Measurements from ENCODE around the gene CAP1. TPM values are rescaled to one million over a fixed set of nuclear protein-coding genes. Genes with fewer than 3 reads are reported as not detected.

CAP1 gene
- total and polyA plus RNA-seq, 2 donors (not counting 3 experiments of a cell fraction or from before 2014, with no cell fraction given) = 191 to 427 TPM

DNA sequence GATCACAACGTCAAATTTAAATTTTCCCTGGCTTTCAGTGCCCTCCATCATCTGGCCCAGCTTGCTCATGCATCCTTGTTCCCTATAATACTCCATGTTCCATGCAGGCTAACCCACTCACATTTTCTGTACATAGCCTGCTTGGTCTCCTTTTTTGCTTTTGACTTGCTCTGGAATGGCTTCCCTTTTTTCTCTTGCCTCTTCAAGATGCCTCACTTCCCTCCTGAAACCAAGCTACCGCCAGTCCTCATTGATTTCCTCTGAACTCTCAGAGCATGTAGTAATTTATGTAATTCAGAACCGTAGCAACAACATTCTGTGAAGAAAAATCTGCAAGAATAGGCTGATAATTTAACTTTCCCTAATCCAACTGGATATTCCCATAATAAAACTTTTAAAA is 10.3 kb downstream of the CAP1 start:
- TF ChIP-seq, protein P1, sequence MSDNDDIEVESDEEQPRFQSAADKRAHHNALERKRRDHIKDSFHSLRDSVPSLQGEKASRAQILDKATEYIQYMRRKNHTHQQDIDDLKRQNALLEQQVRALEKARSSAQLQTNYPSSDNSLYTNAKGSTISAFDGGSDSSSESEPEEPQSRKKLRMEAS (IDR thresholded peaks at IDR 0.05; ENCODE audit: insufficient read depth, insufficient read length) = no peak
- TF ChIP-seq MYC (IDR thresholded peaks at IDR 0.05; ENCODE audit: low read depth, low read length) (no peak), FOS (IDR thresholded peaks at IDR 0.05; ENCODE audit: borderline replicate concordance, insufficient read depth, low read length) (no peak), POLR2AphosphoS5 (IDR thresholded peaks at IDR 0.05; ENCODE audit: insufficient read depth, low read depth, low read length) (no peak), GATA2 (IDR thresholded peaks at IDR 0.05; ENCODE audit: insufficient read depth, insufficient read length, low read depth, low read length) (no peak), JUN (IDR thresholded peaks at IDR 0.05; ENCODE audit: borderline replicate concordance, insufficient read depth, insufficient read length, low read depth) (no peak), EZH2 (IDR thresholded peaks at IDR 0.05; ENCODE audit: borderline replicate concordance, low read depth, low read length, severe bottlenecking) (no peak), POLR2A (IDR thresholded peaks at IDR 0.05; ENCODE audit: low read depth, low read length) (no peak)
- TF ChIP-seq, protein P2, sequence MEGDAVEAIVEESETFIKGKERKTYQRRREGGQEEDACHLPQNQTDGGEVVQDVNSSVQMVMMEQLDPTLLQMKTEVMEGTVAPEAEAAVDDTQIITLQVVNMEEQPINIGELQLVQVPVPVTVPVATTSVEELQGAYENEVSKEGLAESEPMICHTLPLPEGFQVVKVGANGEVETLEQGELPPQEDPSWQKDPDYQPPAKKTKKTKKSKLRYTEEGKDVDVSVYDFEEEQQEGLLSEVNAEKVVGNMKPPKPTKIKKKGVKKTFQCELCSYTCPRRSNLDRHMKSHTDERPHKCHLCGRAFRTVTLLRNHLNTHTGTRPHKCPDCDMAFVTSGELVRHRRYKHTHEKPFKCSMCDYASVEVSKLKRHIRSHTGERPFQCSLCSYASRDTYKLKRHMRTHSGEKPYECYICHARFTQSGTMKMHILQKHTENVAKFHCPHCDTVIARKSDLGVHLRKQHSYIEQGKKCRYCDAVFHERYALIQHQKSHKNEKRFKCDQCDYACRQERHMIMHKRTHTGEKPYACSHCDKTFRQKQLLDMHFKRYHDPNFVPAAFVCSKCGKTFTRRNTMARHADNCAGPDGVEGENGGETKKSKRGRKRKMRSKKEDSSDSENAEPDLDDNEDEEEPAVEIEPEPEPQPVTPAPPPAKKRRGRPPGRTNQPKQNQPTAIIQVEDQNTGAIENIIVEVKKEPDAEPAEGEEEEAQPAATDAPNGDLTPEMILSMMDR (IDR thresholded peaks at IDR 0.05; ENCODE audit: extremely low read depth in 1 of 2, insufficient read depth in 1 of 2, low read depth in 1 of 2, low read length in 2 of 2) = no peak
- no peak overlapping the region for H3K27ac ChIP-seq (ENCODE audit: insufficient read depth, low read depth, low read length)
- H4K20me1 ChIP-seq (replicated peaks; ENCODE audit: control insufficient read depth, extremely low read depth, insufficient read depth, low read length) = no peaks in the 10 kb centered on the region
- no peaks in the 10 kb centered on the region for H3K9me1 ChIP-seq (replicated peaks; ENCODE audit: control insufficient read depth, extremely low read depth, insufficient read depth, low read length)
- H3K9me3 ChIP-seq (replicated peaks; ENCODE audit: control insufficient read depth, insufficient read depth, low read length) = no peaks in the 10 kb centered on the region
- peaks cover 95% of the 10 kb centered on the region for H3K79me2 ChIP-seq (ENCODE audit: control insufficient read depth, insufficient read depth, low read length)
- POLR2A ChIA-PET = interaction anchor here (0.6 kb wide), 1 partner anchor 49 kb away, joined by 12 read pairs; no protein-coding TSS in a partner anchor
- dilution Hi-C loops (cut with MboI; ENCODE audit: extremely low pct_ligation_motif_present, low sequenced_read_pairs) = no loop called here
- CTCF ChIA-PET = interaction anchor here (1.6 kb wide), 1 partner anchor 131 kb away, joined by 4 read pairs; no protein-coding TSS in a partner anchor
- peaks cover under 1% of the 10 kb centered on the region for H3K4me1 ChIP-seq (ENCODE audit: control insufficient read depth, extremely low read depth, insufficient read depth, low read length)
- H3K36me3 ChIP-seq (ENCODE audit: control insufficient read depth in 2 of 2, extremely low read depth in 1 of 2, insufficient read depth in 2 of 2, low read length in 2 of 2) = peaks cover 2 to 3% of the 10 kb centered on the region in 2 experiments
- no TSS peak for BruUV-seq (replicated peaks)
- DNase-seq (ENCODE audit: low read depth, low spot score) (no peak), FAIRE-seq (no peak)
- H2AFZ ChIP-seq (ENCODE audit: low read depth, low read length) = no peak overlapping the region
- no peak overlapping the region for H3K9ac ChIP-seq (replicated peaks; ENCODE audit: extremely low read depth, insufficient read depth, low read length)
- intact Hi-C loops (cut with micrococcal nuclease) = no loop called here
- no peak overlapping the region for H3K4me2 ChIP-seq (ENCODE audit: insufficient read depth, low read length)
- no peaks in the 10 kb centered on the region for H3K27me3 ChIP-seq (ENCODE audit: control insufficient read depth in 2 of 2, insufficient read depth in 2 of 2, low read length in 2 of 2)
- H3K4me3 ChIP-seq (replicated peaks in 1 of 3; ENCODE audit: insufficient read depth in 1 of 3, low read depth in 1 of 3, low read length in 3 of 3) = no peak overlapping the region
